HCT116 (cell line): ENCODE results near the gene KDM5A. TPM values are rescaled to one million over a fixed set of nuclear protein-coding genes. Genes with fewer than 3 reads are reported as not detected.

ENCODE experiments used
- ATAC-seq: fragments of 200-7000 bp; cut with Tn5 transposase; 2 replicates; pipeline ENCODE4 v1.9.1; 2020; ENCODE audit warnings: mild to moderate bottlenecking, moderate library complexity
- BruUV-seq: library from RNA; stranded (reverse); fragments of 400-500 nt; replicated peaks from 2 replicates; lab custom pipeline; 2021; lab: Mats Ljungman, UMichigan
- CTCF ChIA-PET: fragments of 300-600 bp; sonication (Branson Sonifier 250); formaldehyde crosslinking; loops from one replicate; lab custom pipeline; 2021; ENCODE audit warnings: antibody characterized with exemption; lab: Charles Lee
- POLR2A ChIA-PET: fragments of 300-600, 350-600 bp; sonication (Branson Sonifier 250); formaldehyde crosslinking; loops from one replicate; lab custom pipeline; 2021; ENCODE audit warnings: antibody characterized with exemption; lab: Charles Lee
- RAD21 ChIA-PET, 2 experiments: fragments of 300-600 bp; sonication (Branson Sonifier 250); formaldehyde crosslinking; loops; one replicate each; lab custom pipeline; 2023; ENCODE audit warnings: low total read pairs in 2 of 2; ENCODE audit not compliant: uncharacterized antibody in 2 of 2, unreplicated experiment in 2 of 2, low non-redundant PET in 1 of 2; lab: Charles Lee
- DNase-seq: peaks from one replicate; pipeline ENCODE4 v3.0.0-alpha.2; 2010; ENCODE audit warnings: low read depth, low spot score
- H2AFZ ChIP-seq: fragments of 200-600 bp; shearing (Covaris generic), sonication (generic); 2 replicates; pipeline ENCODE4 v1.6.1; 2017; ENCODE audit warnings: low read depth, mixed run types, mixed read lengths, antibody characterized with exemption, low read length; ENCODE audit not compliant: poor library complexity, severe bottlenecking
- H3K27ac ChIP-seq: 2 replicates; pipeline ENCODE4 v1.5.1; 2012; ENCODE audit warnings: low read depth, low read length
- H3K27me3 ChIP-seq: fragments of 200-600 bp; sonication (generic); 2 replicates; pipeline ENCODE4 v1.6.1; 2016; ENCODE audit warnings: mixed run types, low read length, mixed read lengths; ENCODE audit not compliant: insufficient read depth
- H3K36me3 ChIP-seq, 2 experiments: fragments of 200-500 bp in 1 of 2; fragments of 200-600 bp in 1 of 2; sonication (Bioruptor generic) in 1 of 2; sonication (generic) in 1 of 2; 2 replicates each; pipeline versions ENCODE4 v1.5.1 to v1.6.1; 2014 to 2016; ENCODE audit warnings: low read length in 2 of 2, inconsistent platforms in 1 of 2, mixed read lengths in 1 of 2, mixed run types in 1 of 2; ENCODE audit not compliant: insufficient read depth in 2 of 2, control insufficient read depth in 1 of 2
- H3K4me1 ChIP-seq, 2 experiments: fragments of 200-600 bp in 1 of 2; sonication (generic) in 1 of 2; 2 replicates each; pipeline versions ENCODE4 v1.5.1 to v1.6.1; 2012 to 2017; ENCODE audit warnings: low read length in 2 of 2, inconsistent platforms in 1 of 2, mild to moderate bottlenecking in 1 of 2, mixed read lengths in 1 of 2, mixed run types in 1 of 2, moderate library complexity in 1 of 2; ENCODE audit not compliant: insufficient read depth in 2 of 2, control insufficient read depth in 1 of 2
- H3K4me2 ChIP-seq: fragments of 200-600 bp; sonication (generic); 2 replicates; pipeline ENCODE4 v1.6.1; 2017; ENCODE audit warnings: mixed run types, low read length, mixed read lengths
- H3K4me3 ChIP-seq, 2 experiments: fragments of 200-600 bp in 1 of 2; sonication (generic) in 1 of 2; replicated peaks in 1 of 2; 2 replicates each; pipeline ENCODE4 v1.5.1; 2011 to 2016; ENCODE audit warnings: low read length in 2 of 2, control low read depth in 1 of 2, low read depth in 1 of 2, mild to moderate bottlenecking in 1 of 2, mixed read lengths in 1 of 2, mixed run types in 1 of 2
- H3K79me2 ChIP-seq: fragments of 200-600 bp; sonication (generic); 2 replicates; pipeline ENCODE4 v1.6.1; 2017; ENCODE audit warnings: mild to moderate bottlenecking, mixed run types, low read length, moderate library complexity, mixed read lengths; ENCODE audit not compliant: insufficient read depth
- H3K9ac ChIP-seq: fragments of 200-600 bp; sonication (generic); 2 replicates; pipeline ENCODE4 v1.6.1; 2016; ENCODE audit warnings: low read length, mixed read lengths
- H3K9me2 ChIP-seq: fragments of 200-600 bp; sonication (generic), shearing (Covaris generic); 2 replicates; pipeline ENCODE4 v1.6.1; 2017; ENCODE audit warnings: mixed run types, mild to moderate bottlenecking, moderate library complexity; ENCODE audit not compliant: insufficient read depth
- H3K9me3 ChIP-seq, 2 experiments: fragments of 200-500 bp in 1 of 2; fragments of 200-600 bp in 1 of 2; sonication (Bioruptor generic) in 1 of 2; sonication (generic) in 1 of 2; 2 replicates each; pipeline ENCODE4 v1.6.1; 2014 to 2017; ENCODE audit warnings: low read length in 2 of 2, mixed read lengths in 2 of 2, inconsistent platforms in 1 of 2, low read depth in 1 of 2, mild to moderate bottlenecking in 1 of 2, mixed run types in 1 of 2, moderate library complexity in 1 of 2; ENCODE audit not compliant: control insufficient read depth in 1 of 2, insufficient read depth in 1 of 2
- H4K20me1 ChIP-seq: fragments of 200-600 bp; sonication (generic), shearing (Covaris generic); 2 replicates; pipeline ENCODE4 v1.6.1; 2017; ENCODE audit warnings: mixed run types, mild to moderate bottlenecking, moderate library complexity; ENCODE audit not compliant: insufficient read depth
- CBX3 ChIP-seq: IDR thresholded peaks from 2 replicates; pipeline ENCODE4 v1.6.1; 2012; ENCODE audit warnings: low read depth
- CEBPB ChIP-seq: IDR thresholded peaks from 2 replicates; pipeline ENCODE4 v1.6.1; 2012; ENCODE audit warnings: low read depth
- CTCF ChIP-seq, 3 experiments: fragments of 200-600 bp in 1 of 3; sonication (generic) in 1 of 3; IDR thresholded peaks in 2 of 3; conservative IDR thresholded peaks in 1 of 3; 2 replicates each; pipeline ENCODE4 v1.5.1; 2012 to 2017; ENCODE audit warnings: low read depth in 2 of 3, low read length in 2 of 3, antibody characterized with exemption in 1 of 3, borderline replicate concordance in 1 of 3, control low read depth in 1 of 3, mild to moderate bottlenecking in 1 of 3, mixed read lengths in 1 of 3, mixed run types in 1 of 3, moderate library complexity in 1 of 3; ENCODE audit not compliant: insufficient read depth in 1 of 3
- EGR1 ChIP-seq: IDR thresholded peaks from 2 replicates; pipeline ENCODE4 v1.6.1; 2012; ENCODE audit warnings: low read depth
- ELF1 ChIP-seq: IDR thresholded peaks from 2 replicates; pipeline ENCODE4 v1.6.1; 2012; ENCODE audit warnings: low read depth, borderline replicate concordance
- EZH2 ChIP-seq: fragments of 200-600 bp; sonication (generic); IDR thresholded peaks from 2 replicates; pipeline ENCODE4 v1.6.1; 2017; ENCODE audit warnings: antibody characterized with exemption, mixed run types
- EZH2phosphoT487 ChIP-seq: fragments of 200-600 bp; IDR thresholded peaks from 2 replicates; pipeline ENCODE4 v1.6.1; 2018; ENCODE audit warnings: antibody characterized with exemption, borderline replicate concordance
- FOSL1 ChIP-seq: IDR thresholded peaks from 2 replicates; pipeline ENCODE4 v1.6.1; 2012; ENCODE audit warnings: low read depth
- MAX ChIP-seq: IDR thresholded peaks from 2 replicates; pipeline ENCODE4 v1.6.1; 2012
- POLR2A ChIP-seq: IDR thresholded peaks from 2 replicates; pipeline ENCODE4 v1.7.0; 2011; ENCODE audit warnings: borderline replicate concordance; ENCODE audit not compliant: insufficient read depth, insufficient read length; ENCODE audit errors: extremely low read depth
- POLR2AphosphoS5 ChIP-seq: IDR thresholded peaks from 2 replicates; pipeline ENCODE4 v1.6.1; 2011; ENCODE audit warnings: mild to moderate bottlenecking, low read depth, low read length, moderate library complexity
- REST ChIP-seq: IDR thresholded peaks from 2 replicates; pipeline ENCODE4 v1.6.1; 2012; ENCODE audit warnings: low read depth
- SIN3A ChIP-seq: IDR thresholded peaks from 2 replicates; pipeline ENCODE4 v1.6.1; 2012; ENCODE audit warnings: low read depth
- TCF7L2 ChIP-seq: IDR thresholded peaks from 2 replicates; pipeline ENCODE4 v1.7.0; 2011; ENCODE audit warnings: borderline replicate concordance, inconsistent platforms; ENCODE audit not compliant: insufficient read depth, insufficient read length; ENCODE audit errors: extremely low read depth
- YY1 ChIP-seq: IDR thresholded peaks from 2 replicates; pipeline ENCODE4 v1.6.1; 2011; ENCODE audit warnings: low read length, low read depth, moderate library complexity, mild to moderate bottlenecking; ENCODE audit not compliant: insufficient replicate concordance; ENCODE audit errors: extremely low read depth
- ZBTB33 ChIP-seq: IDR thresholded peaks from 2 replicates; pipeline ENCODE4 v1.6.1; 2011; ENCODE audit warnings: mild to moderate bottlenecking, low read length, moderate library complexity; ENCODE audit not compliant: insufficient replicate concordance; ENCODE audit errors: extremely low read depth
- ZFX ChIP-seq: fragments of 450-650 bp; IDR thresholded peaks from 2 replicates; pipeline ENCODE4 v1.6.1; 2017
- ZNF274 ChIP-seq: fragments of 200-500 bp; sonication (Bioruptor generic); IDR thresholded peaks from 2 replicates; pipeline ENCODE4 v1.6.1; 2014; ENCODE audit warnings: mild to moderate bottlenecking, low read depth, low read length, inconsistent platforms
- intact Hi-C: fragments of 100-400 bp; cut with micrococcal nuclease; formaldehyde crosslinking; loops from 2 replicates; pipeline ENCODE4 v1.10.0; 2022
- total RNA-seq: library from RNA; stranded (reverse); gene quantifications from one replicate; pipeline ENCODE4 v1.2.1, GENCODE V29; 2021; ENCODE audit not compliant: unreplicated experiment

KDM5A gene
- total RNA-seq, 1 experiment from 2014 or later, result 49.0 TPM

- Histone ChIP-seq H3K36me3 (0 out of 4 replicates have a peak, but pooled peaks cover 2 to 5% of the 10 kb centered on the region in 2 experiments), H3K27me3 (no peaks in the 10 kb centered on the region), H4K20me1 (no peaks in the 10 kb centered on the region), H3K4me2 (no peak overlapping the region), H3K79me2 (no peaks in the 10 kb centered on the region), H3K4me1 (no peaks in the 10 kb centered on the region), H3K9ac (no peak overlapping the region), H3K27ac (no peak overlapping the region), H2AFZ (no peak overlapping the region), H3K4me3 (no peak overlapping the region), H3K9me2 (no peaks in the 10 kb centered on the region), H3K9me3 (no peaks in the 10 kb centered on the region)
- ChIA-PET RAD21 (no interaction called here), CTCF (no interaction called here), POLR2A (no interaction called here)
- intact Hi-C loops, result no loop called here
- TF ChIP-seq MAX, result no peak
- no peak for TF ChIP-seq EZH2
- TF ChIP-seq ZBTB33, result no peak
- no peak for TF ChIP-seq EGR1
- no peak for TF ChIP-seq ELF1
- TF ChIP-seq REST, result no peak
- TF ChIP-seq CTCF (IDR thresholded peaks at IDR 0.05 in 2 of 3, conservative IDR thresholded peaks at IDR 0.05 in 1 of 3; ENCODE audit: borderline replicate concordance in 1 of 3, insufficient read depth in 1 of 3, low read depth in 2 of 3, low read length in 2 of 3), result no peak
- TF ChIP-seq ZNF274, result no peak
- TF ChIP-seq ZFX, result no peak
- no peak for TF ChIP-seq POLR2AphosphoS5
- TF ChIP-seq YY1, result no peak
- no peak for TF ChIP-seq FOSL1
- TF ChIP-seq SIN3A, result no peak
- TF ChIP-seq EZH2phosphoT487, result no peak
- TF ChIP-seq CBX3, result no peak
- TF ChIP-seq TCF7L2, result no peak
- no peak for TF ChIP-seq POLR2A
- no peak for TF ChIP-seq CEBPB
- DNase-seq (no peak), ATAC-seq (no peak)
- BruUV-seq, result no TSS peak
Observed at GRCh38 chr12:278046-278445, 111.1 kb downstream of the KDM5A start.
